ENCODE measurements around the gene PDGFD. TPM values are rescaled to one million over a fixed set of nuclear protein-coding genes. Genes with fewer than 3 reads are reported as not detected.

PDGFD gene
- total RNA-seq, 1 donor from 2014 or later: 0.76 TPM

GRCh38 chr11:103881584-103881983 lies 282.4 kb downstream of the PDGFD start:
- ATAC-seq: no peak

DNA sequence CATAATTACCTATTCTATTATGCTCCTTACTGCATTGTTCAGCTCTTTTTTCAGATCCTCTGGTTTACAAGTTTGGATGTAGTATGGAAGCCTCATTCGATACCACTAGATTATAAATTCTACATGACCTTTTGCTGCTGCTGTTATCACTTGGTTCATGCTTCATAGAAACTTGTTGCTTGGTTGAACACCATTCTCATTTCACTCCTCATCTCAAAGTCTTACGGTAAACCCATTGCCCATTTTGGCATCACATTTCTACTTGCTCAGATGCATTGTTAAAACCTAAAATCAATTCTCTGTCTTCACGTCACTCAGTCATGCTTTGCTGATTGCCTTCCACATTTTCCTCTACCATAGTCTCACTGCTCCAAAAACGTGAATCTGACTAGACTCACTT lies 283.0 kb downstream of the PDGFD start:
- ATAC-seq: no peak

DNA sequence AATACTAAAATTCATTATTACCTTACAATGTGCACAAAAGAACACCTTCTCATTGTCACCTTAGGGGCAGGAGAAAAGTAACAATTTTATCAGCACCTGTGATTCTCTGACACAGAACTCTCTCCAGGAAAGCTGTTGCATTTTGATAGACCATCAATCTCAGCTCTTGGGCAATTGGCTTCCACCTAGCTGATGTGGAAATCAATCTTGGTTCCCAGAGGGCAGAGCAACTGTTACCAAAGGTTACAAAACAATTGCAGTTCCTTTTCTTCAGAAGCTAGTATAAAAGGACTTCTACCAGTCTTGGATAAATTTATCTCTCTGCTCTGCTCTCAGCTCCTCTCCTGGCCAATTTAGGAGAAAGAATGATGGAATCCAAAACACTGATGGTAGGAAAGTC lies 285.3 kb downstream of the PDGFD start:
- no peak for ATAC-seq

DNA sequence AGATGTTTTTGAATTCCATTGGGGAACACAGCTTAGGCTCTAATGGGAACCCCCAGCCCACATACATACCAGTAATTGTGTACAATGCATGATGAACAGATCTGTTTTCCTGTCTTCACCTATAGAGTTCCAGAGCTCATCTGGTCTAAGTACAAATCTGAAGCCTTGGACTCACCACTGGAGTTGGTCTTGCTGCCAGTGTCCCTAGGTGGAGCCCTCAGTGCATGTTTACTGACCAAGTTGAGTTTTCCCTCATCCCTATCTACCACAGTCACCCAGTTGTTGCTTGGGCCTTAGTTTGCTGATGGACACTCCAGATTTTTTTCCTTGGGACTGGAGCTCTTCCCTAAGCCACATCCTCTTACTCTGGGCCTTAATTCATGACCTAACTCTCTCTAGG lies 286.7 kb downstream of the PDGFD start:
- ATAC-seq: no peak

- no peak for ATAC-seq
These were observed 288.0 kb downstream of the PDGFD start for GRCh38 chr11:103875855-103876510.

DNA sequence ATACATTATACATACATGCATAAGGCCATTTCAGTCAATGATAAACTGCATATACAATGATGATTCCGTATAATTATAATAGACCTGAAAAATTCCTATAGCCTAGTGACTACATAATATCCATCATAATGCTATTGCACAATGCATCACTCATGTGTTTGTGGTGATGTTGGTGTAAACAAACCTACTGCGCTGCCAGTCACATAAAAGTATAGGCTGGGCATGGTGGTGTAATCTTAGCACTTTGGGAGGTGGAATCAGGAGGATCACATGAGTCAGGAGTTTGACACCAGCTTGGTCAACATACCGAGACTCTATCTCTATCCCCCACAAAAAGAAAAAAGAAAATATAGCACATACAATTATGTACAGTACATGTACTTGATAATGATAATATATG lies 291.2 kb downstream of the PDGFD start:
- no peak for ATAC-seq

- ATAC-seq: no peak
These were observed 291.9 kb downstream of the PDGFD start for GRCh38 chr11:103871923-103872551.

- no peak for ATAC-seq
These were observed 293.1 kb downstream of the PDGFD start for GRCh38 chr11:103870821-103871309.

DNA sequence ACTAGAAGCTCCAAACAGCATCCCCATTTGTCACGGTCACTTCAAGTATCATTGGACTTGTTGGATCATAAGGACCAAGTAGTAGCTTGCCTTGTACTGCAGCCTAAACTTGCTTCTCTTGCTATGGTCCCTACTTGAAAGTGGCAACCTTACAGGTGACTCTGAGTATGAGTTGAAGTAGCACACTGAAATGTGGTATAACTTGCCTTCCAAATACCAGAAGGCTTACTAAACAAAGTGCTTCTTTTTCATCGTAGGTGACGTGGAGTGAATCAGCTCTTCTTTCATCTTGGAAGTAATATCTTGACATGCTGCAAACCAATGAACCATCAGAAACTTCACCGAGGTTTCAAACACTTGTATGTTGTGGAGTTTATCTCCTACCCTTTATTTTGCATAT lies 296.5 kb downstream of the PDGFD start:
- ATAC-seq: no peak

- no peak for ATAC-seq
These were observed 300.4 kb downstream of the PDGFD start for GRCh38 chr11:103863497-103863896.

GRCh38 chr11:103862802-103863174 lies 301.2 kb downstream of the PDGFD start:
- ATAC-seq: no peak

DNA sequence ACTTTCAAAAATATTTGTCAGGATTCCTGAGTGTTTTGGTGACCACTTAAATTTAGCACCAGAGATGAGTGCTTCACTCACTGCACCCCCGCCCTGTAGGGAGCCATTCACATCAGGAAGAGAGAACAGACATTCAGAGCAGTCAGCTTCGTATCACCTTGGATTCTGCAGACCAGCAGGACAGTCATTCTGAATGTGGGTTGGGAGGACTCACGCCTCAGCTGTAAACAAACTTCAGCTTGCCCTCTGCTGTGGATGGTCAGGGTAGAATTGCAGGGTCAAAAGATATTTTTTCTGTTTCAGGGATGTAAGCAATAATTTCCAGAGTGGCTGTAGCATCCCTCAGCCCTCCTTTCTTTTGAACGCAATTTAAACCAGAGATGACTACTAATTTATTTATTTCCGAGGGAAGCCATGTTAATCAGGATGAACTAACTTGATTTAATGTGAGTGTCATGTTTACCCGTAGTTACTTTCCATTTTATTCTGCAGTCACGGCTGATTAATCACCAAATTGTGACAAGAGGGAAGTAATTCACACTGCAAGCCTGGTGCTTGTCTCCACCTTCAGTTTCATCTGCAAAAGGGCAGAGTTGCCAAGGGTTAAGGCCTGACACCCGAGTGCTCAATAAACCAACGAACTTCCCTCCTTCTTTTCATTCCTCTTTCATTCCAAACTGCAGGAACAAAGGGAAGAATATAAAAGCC lies 301.7 kb downstream of the PDGFD start:
- no peak for ATAC-seq

Other genes starting within 250 kb of the PDGFD start
- not detected for gene DDI1, start 127.5 kb downstream of the PDGFD start, total RNA-seq

Measured in esophagus mucosa (tissue), 1 donor.